Measurements from ENCODE around the gene PLPPR2. TPM values are rescaled to one million over a fixed set of nuclear protein-coding genes. Genes with fewer than 3 reads are reported as not detected.

Gene PLPPR2
- total RNA-seq, 3 donors from 2014 or later = 5.1 to 32.8 (median 7.4) TPM

GRCh38 chr19:11373166-11373884 is 18.1 kb downstream of the PLPPR2 start:
- no peaks in the 10 kb centered on the region for H3K9me3 ChIP-seq
- no peak overlapping the region for H3K4me3 ChIP-seq
- no peaks in the 10 kb centered on the region for H3K36me3 ChIP-seq (ENCODE audit: low read depth)
- ATAC-seq (no peak), DNase-seq (peak in 2 of 3 donors; percentile 40 to 49)
- no peak for TF ChIP-seq CTCF (IDR thresholded peaks at IDR 0.05)
- peaks cover 19% of the 10 kb centered on the region for H3K4me1 ChIP-seq (ENCODE audit: low read depth)
- intact Hi-C loops (cut with DNase I, micrococcal nuclease) = no loop called here

DNA sequence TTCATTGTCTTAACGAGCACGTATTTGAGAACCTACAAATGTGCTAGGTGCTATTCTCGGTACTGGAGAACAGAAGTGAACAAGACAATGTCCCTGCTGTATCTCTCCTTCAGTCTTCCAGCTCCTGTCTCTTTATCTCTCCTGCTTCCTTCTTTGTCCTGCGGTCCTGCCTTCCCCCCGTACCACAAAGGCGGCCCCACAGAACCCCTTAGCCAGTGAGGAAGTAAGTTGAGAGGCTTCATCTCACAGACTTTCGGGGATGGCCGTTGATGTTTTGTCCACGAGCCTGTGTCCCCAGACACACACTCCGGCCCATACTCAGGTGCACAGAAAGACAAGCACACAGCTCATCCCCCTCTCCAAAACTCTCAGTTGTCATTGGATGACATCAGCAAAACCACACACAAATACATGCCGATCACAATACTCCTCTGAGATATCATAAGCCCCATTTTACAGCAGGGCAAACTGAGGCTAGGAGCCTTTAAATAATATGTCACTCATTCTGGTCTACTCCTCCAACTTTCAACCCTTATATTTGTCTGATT is 18.7 kb downstream of the PLPPR2 start:
- intact Hi-C loops (cut with DNase I, micrococcal nuclease) = no loop called here
- H3K4me1 ChIP-seq (ENCODE audit: low read depth) = peaks cover 19% of the 10 kb centered on the region
- no peak overlapping the region for H3K4me3 ChIP-seq

GRCh38 chr19:11374433-11375142 is 19.4 kb downstream of the PLPPR2 start, which contains the start of gene SWSAP1:
TSS of gene SWSAP1 (plus strand) at chr19:11374666. CDS start at chr19:11374681, 15 bp downstream.
- ATAC-seq = peak; percentile 93
- TF ChIP-seq CTCF (IDR thresholded peaks at IDR 0.05) = no peak
- peak; percentile 98 to 99 (median 99) for DNase-seq
- intact Hi-C loops (cut with DNase I, micrococcal nuclease) = no loop called here
- H3K4me1 ChIP-seq (ENCODE audit: low read depth) = peaks cover 19% of the 10 kb centered on the region
- no peaks in the 10 kb centered on the region for H3K36me3 ChIP-seq (ENCODE audit: low read depth)
- H3K4me3 ChIP-seq = peak within 1 kb of the TSS; percentile 39
- no peaks in the 10 kb centered on the region for H3K9me3 ChIP-seq

More for the DNA sequence above, 18.7 kb downstream of the PLPPR2 start:
- no peaks in the 10 kb centered on the region for H3K9me3 ChIP-seq
- no peak for TF ChIP-seq CTCF (IDR thresholded peaks at IDR 0.05)
- no peak for ATAC-seq
- peak in 1 of 3 donors; percentile 39 for DNase-seq
- no peaks in the 10 kb centered on the region for H3K36me3 ChIP-seq (ENCODE audit: low read depth)

DNA sequence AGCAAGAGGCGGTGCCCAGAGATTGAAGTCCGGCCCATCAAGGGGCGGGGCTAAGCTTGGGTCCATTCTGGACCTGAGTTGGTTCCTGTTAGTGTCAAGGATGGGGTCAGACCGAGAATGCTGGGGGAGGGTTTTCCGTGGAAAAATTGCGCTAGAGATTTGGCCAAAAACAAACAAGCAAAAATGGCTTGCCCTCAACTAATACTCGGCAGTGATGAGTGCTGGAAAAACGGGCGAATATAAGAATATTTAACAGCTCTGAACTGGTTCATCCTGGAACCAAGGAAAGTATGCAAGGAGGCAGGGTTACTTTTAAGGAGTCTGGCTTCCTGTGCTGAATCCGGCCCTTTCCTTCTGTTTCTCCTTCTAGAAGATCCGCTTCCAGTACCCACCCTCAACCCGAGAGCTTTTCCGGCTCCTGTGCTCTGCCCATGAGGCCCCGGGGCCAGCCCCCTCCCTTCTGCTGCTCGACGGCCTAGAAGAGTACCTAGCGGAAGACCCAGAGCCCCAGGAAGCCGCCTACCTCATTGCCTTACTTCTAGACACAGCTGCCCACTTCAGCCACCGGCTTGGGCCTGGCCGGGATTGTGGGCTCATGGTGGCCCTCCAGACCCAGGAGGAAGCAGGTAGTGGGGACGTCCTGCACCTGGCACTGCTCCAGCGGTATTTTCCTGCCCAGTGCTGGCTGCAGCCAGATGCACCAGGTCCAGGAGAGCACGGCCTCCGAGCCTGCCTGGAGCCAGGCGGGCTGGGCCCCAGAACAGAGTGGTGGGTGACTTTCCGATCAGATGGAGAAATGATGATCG is 20.1 kb downstream of the PLPPR2 start:
- no peaks in the 10 kb centered on the region for H3K36me3 ChIP-seq (ENCODE audit: low read depth)
- H3K4me1 ChIP-seq (ENCODE audit: low read depth) = peaks cover 23% of the 10 kb centered on the region
- DNase-seq = peak; percentile 73 to 90 (median 75)
- peak overlapping the region; percentile 39 for H3K4me3 ChIP-seq
- intact Hi-C loops (cut with DNase I, micrococcal nuclease) = no loop called here
- peak; percentile 43 for ATAC-seq
- TF ChIP-seq CTCF (IDR thresholded peaks at IDR 0.05) = no peak
- H3K9me3 ChIP-seq = no peaks in the 10 kb centered on the region

DNA sequence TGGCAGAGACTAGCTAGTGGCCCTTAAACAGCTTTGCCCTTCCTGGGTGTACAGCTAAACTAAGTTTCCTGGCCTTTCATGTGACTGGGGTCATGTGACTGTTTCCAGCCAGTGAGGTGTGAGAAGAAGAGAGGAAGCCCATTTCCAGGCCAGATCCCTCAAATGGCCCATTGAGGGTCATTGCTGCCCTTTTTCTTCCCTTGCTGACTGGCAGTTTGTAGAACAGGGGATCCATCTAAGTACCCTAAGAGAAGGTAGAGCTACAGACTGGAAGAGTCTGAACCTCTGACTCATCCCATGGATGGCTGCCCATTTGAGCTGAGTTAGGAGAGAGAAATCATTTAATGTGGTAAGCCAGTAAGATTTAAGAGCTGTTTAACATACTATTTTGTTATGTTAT is 22.0 kb downstream of the PLPPR2 start:
- Histone ChIP-seq H3K4me3 (no peak overlapping the region), H3K36me3 (ENCODE audit: low read depth) (no peaks in the 10 kb centered on the region), H3K4me1 (ENCODE audit: low read depth) (peaks cover 36% of the 10 kb centered on the region), H3K9me3 (no peaks in the 10 kb centered on the region)
- intact Hi-C loops (cut with DNase I, micrococcal nuclease) = no loop called here
- ATAC-seq (no peak), DNase-seq (no peak)
- TF ChIP-seq CTCF (IDR thresholded peaks at IDR 0.05) = no peak

Data from mucosa of descending colon (tissue), 3 donors.